Ectodermal cell (in vitro differentiated cells): ENCODE data around the gene CLDN17.

Experiments
- H3K27ac ChIP-seq: 2 replicates; pipeline ENCODE4 v1.7.0; 2013; ENCODE audit warnings: mild to moderate bottlenecking, low read depth, low read length; ENCODE audit not compliant: insufficient read depth, poor library complexity, severe bottlenecking
- H3K27me3 ChIP-seq: 2 replicates; pipeline ENCODE4 v1.7.0; 2013; ENCODE audit warnings: mild to moderate bottlenecking, low read length; ENCODE audit not compliant: insufficient read depth, control insufficient read depth, poor library complexity, severe bottlenecking
- H3K36me3 ChIP-seq: one replicate; pipeline ENCODE4 v1.7.0; 2013; ENCODE audit warnings: low read length; ENCODE audit not compliant: control insufficient read depth, insufficient read depth
- H3K4me1 ChIP-seq: one replicate; pipeline ENCODE4 v1.7.0; 2013; ENCODE audit warnings: low read length; ENCODE audit not compliant: control insufficient read depth, insufficient read depth
- H3K4me3 ChIP-seq: 2 replicates; pipeline ENCODE4 v1.7.0; 2013; ENCODE audit warnings: low read depth, low read length, control low read depth; ENCODE audit not compliant: insufficient read depth
- H3K9me3 ChIP-seq: 2 replicates; pipeline ENCODE4 v1.7.0; 2013; ENCODE audit warnings: mild to moderate bottlenecking, low read length, moderate library complexity; ENCODE audit not compliant: control insufficient read depth
- WGBS, 2 experiments: methylation state at CpG; one replicate each; pipeline ENCODE4 v1.1.7; 2013; ENCODE audit warnings: missing lambda C conversion rate in 2 of 2; 5-methylcytosine and 5-hydroxymethylcytosine counted together

The CLDN17 gene

DNA sequence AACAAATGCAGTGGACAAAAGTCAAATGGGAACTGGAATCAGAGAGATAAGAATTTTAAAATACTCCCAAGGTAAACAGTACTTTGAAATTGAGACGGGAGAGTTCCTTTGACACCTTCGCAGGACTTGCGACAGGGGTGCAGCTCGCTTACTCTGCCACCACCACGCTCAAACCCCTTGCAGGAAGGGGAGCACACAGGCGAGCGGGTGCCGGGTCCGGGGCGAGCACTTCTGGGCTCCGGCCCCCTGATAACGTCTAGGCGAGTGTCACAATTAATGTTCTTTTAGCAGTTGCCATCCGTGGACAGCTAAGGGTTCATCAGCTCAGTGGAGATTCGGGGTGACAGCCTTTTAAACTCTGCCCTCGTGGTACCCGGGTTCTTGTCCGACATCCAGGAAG lies 37.4 kb downstream of the CLDN17 start:
- Histone ChIP-seq H3K36me3 (no peaks in the 10 kb centered on the region), H3K4me1 (no peaks in the 10 kb centered on the region), H3K27ac (no peak overlapping the region), H3K27me3 (no peaks in the 10 kb centered on the region), H3K9me3 (no peaks in the 10 kb centered on the region), H3K4me3 (no peak overlapping the region)
- 95% methylated on average over 18 of the region's 18 CpGs for WGBS, 2 experiments

DNA sequence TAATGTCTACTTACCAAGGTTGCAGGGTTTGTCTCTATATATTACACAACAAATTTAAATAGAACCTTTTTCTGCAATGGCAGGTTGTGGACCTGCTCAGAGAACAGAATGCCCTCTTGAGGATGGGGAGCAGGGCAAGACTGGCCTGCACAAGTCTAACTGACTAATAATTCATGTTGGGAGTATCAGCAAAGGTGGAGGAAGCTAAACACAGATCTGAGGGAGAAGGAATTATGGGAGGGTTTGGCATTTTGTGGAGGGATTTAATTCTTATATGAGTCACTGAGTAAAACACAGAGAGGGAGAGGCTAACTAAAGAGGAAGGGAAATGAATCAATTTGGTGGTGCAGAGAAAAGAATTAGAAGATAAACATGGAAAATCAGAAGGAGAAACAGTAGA lies 40.0 kb downstream of the CLDN17 start:
- no peak overlapping the region for H3K4me3 ChIP-seq
- no peak overlapping the region for H3K27ac ChIP-seq
- H3K9me3 ChIP-seq, result no peaks in the 10 kb centered on the region
- H3K27me3 ChIP-seq, result no peaks in the 10 kb centered on the region
- H3K4me1 ChIP-seq, result no peaks in the 10 kb centered on the region
- no peaks in the 10 kb centered on the region for H3K36me3 ChIP-seq

DNA sequence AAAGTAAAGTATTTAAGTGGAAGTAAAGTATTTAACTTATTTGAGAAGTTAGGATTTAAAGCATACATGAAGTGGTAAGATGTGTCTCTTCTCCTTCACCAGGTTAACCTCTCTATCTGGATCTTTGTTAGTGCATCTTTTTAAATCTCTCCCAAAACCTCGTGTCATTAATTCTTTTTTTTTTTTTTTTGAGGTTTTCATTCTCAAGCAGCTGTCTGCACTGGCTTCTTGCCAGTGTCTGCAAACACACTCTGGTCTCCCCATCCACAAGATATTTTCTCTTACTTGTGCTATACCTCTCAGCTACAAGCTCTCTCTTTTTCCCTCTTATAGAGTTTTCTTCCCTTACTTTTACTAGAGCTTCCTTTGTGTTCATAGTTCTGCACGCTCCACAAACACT lies 49.0 kb downstream of the CLDN17 start:
- no peak overlapping the region for H3K27ac ChIP-seq
- 89% methylated on average over 2 of the region's 2 CpGs for WGBS, 2 experiments
- H3K9me3 ChIP-seq, result no peaks in the 10 kb centered on the region
- H3K27me3 ChIP-seq, result no peaks in the 10 kb centered on the region
- no peak overlapping the region for H3K4me3 ChIP-seq
- no peaks in the 10 kb centered on the region for H3K36me3 ChIP-seq
- H3K4me1 ChIP-seq, result no peaks in the 10 kb centered on the region

DNA sequence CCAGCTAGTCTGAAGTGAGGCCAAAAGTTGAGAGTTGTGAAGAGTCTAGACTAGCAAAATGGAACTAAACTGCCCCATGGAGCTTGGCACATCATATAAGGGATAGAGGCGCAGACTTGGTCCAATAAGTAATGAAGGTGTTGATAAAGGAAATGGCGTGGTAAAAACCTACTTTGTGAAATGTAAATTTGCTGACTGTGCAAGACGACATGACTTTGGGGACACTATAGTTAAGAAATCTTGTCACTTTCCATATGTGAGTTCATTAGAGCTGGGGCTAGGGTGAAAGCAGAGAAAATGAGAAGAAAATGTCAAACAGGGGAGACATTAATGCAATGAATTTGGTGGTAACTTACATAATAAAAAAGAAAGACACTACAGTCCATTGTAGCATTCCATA lies 50.1 kb downstream of the CLDN17 start:
- Histone ChIP-seq H3K27me3 (no peaks in the 10 kb centered on the region), H3K27ac (no peak overlapping the region), H3K4me1 (no peaks in the 10 kb centered on the region), H3K36me3 (no peaks in the 10 kb centered on the region), H3K4me3 (no peak overlapping the region), H3K9me3 (no peaks in the 10 kb centered on the region)
- 91 to 94% methylated on average over 3 of the region's 3 CpGs for WGBS, 2 experiments
